HepG2 (cell line): Measurements from ENCODE around the gene RELL1. TPM values are rescaled to one million over a fixed set of nuclear protein-coding genes. Genes with fewer than 3 reads are reported as not detected.

Source experiments
- ADNP ChIP-seq: sonication (generic); formaldehyde crosslinking; IDR thresholded peaks from 2 replicates; pipeline ENCODE4 v1.4.0; 2020; ENCODE audit warnings: missing genetic modification reagents
- CCAR2 ChIP-seq: fragments of 200-400 bp; formaldehyde crosslinking; optimal IDR thresholded peaks from 2 replicates; pipeline ENCODE3; 2018; ENCODE audit warnings: low read depth, mild to moderate bottlenecking, low read length, moderate library complexity
- DPF2 ChIP-seq: sonication (generic); formaldehyde crosslinking; IDR thresholded peaks from 2 replicates; pipeline ENCODE4 v1.4.0; 2020; ENCODE audit warnings: mild to moderate bottlenecking, low read depth, missing genetic modification reagents, borderline replicate concordance
- GFI1 ChIP-seq: sonication (generic); formaldehyde crosslinking; IDR thresholded peaks from 2 replicates; pipeline ENCODE4 v1.5.0; 2020; ENCODE audit warnings: missing genetic modification reagents, mild to moderate bottlenecking, borderline replicate concordance
- MBNL3 ChIP-seq: fragments of 250-450 bp; sonication (Bioruptor Pico); conservative IDR thresholded peaks from 2 replicates; pipeline ENCODE4 v1.8.0; 2022; ENCODE audit warnings: mild to moderate bottlenecking, inconsistent platforms
- POGZ ChIP-seq: sonication (generic); formaldehyde crosslinking; IDR thresholded peaks from 2 replicates; pipeline ENCODE4 v1.4.0; 2020; ENCODE audit warnings: mild to moderate bottlenecking, missing genetic modification reagents
- ZNF569 ChIP-seq: sonication (generic); formaldehyde crosslinking; IDR thresholded peaks from 2 replicates; pipeline ENCODE4 v1.5.0; 2020; ENCODE audit warnings: mild to moderate bottlenecking, missing genetic modification reagents, moderate library complexity, borderline replicate concordance
- ZNF614 ChIP-seq: IDR thresholded peaks from 2 replicates; pipeline ENCODE4 v1.6.1; 2018; ENCODE audit warnings: missing biosample characterization, missing genetic modification reagents, inconsistent platforms, borderline replicate concordance
- ZSCAN31 ChIP-seq: sonication (generic); formaldehyde crosslinking; IDR thresholded peaks from 2 replicates; pipeline ENCODE4 v1.5.0; 2020; ENCODE audit warnings: low read depth, mild to moderate bottlenecking, missing genetic modification reagents
- polyA plus RNA-seq, 8 experiments: library from polyadenylated mRNA; depleted of rRNA in 3 of 8; stranded (reverse) in 7 of 8; unstranded in 1 of 8; fragments of >200 nt; fragmentation: Illumina TruSeq in 4 of 8; extraction: Trizol in 4 of 8; gene quantifications; 2 replicates each; pipeline versions ENCODE4 v1.2.1 to v1.2.3, GENCODE V29; 2011 to 2016; ENCODE audit warnings: low read depth in 4 of 8, missing spikeins in 1 of 8, mixed read lengths in 1 of 8; ENCODE audit not compliant: insufficient read depth in 1 of 8
- total RNA-seq, 5 experiments: library from RNA; depleted of rRNA; stranded (reverse); fragments of >200 nt; fragmentation: Illumina TruSeq; extraction: Trizol; gene quantifications; 2 replicates each; pipeline ENCODE4 v1.2.3, GENCODE V29; 2016; ENCODE audit warnings: low read depth in 1 of 5
- TF ChIP-seq, protein P1 (sequence below): sonication (generic); formaldehyde crosslinking; IDR thresholded peaks from 2 replicates; pipeline ENCODE4 v1.4.0; 2020; ENCODE audit warnings: missing genetic modification reagents, borderline replicate concordance
- TF ChIP-seq, protein P2 (sequence below): sonication (generic); formaldehyde crosslinking; IDR thresholded peaks from 2 replicates; pipeline ENCODE4 v1.4.0; 2020; ENCODE audit warnings: mild to moderate bottlenecking, low read depth, missing genetic modification reagents
- TF ChIP-seq, protein P3 (sequence below): sonication (generic); formaldehyde crosslinking; IDR thresholded peaks from 2 replicates; pipeline ENCODE4 v1.5.1; 2020; ENCODE audit warnings: mild to moderate bottlenecking, moderate library complexity, missing genetic modification reagents
- TF ChIP-seq, protein P4 (sequence below): IDR thresholded peaks from 2 replicates; pipeline ENCODE4 v1.6.1; 2018; ENCODE audit warnings: missing genetic modification reagents, mild to moderate bottlenecking, missing compliant biosample characterization
- TF ChIP-seq, protein P5 (sequence below), 2 experiments: sonication (generic) in 1 of 2; formaldehyde crosslinking in 1 of 2; IDR thresholded peaks; 2 replicates each; pipeline versions ENCODE4 v1.4.0 to v1.6.1; 2016 to 2020; ENCODE audit warnings: borderline replicate concordance in 1 of 2, low read depth in 1 of 2, mild to moderate bottlenecking in 1 of 2, missing genetic modification reagents in 1 of 2
- TF ChIP-seq, protein P6 (sequence below): sonication (generic); formaldehyde crosslinking; IDR thresholded peaks from 2 replicates; pipeline ENCODE4 v1.8.1; 2023; ENCODE audit warnings: mild to moderate bottlenecking, moderate library complexity, missing genetic modification reagents

RELL1 gene
- total and polyA plus RNA-seq, 2 of the 13 experiments (the other 11 are each of a cell fraction or from before 2014, with no cell fraction given) = 8.4 to 58.4 TPM

DNA sequence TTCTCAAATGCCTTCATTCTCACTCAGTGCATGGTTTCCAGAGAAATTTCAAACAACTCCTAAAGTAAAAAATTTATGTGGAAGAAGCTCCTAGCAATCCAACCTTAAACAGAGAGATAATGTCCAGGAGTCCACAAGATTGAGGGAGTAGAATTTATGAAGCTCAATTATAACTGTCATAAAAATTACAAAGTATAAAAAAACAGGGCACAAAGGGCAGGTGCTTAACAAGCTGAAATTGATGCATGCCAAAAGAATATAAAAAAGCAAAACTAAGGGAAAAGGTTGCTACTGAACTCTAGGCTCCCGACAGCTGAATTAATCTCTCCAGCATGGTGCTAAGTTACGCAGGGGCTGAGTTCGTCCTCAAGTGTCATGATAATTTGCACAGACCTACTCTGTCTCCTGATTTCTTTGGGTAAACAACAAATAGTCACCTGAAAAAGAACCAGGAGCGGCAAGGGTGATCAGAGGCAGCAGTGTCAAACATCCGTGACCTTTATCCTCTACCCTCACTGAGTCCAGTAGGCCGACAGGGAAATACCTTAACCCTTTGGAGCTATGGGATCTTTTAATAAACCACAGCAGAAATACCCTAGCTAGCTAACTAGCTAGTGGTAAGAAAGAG lies 47.2 kb upstream of the RELL1 start (continued):
- TF ChIP-seq POGZ (CRISPR knock-in tag) (peak; percentile 51), CCAR2 (no peak), GFI1 (CRISPR knock-in tag) (peak; percentile 87; the same call in 1 of the 2 replicates), MBNL3 (no peak), ZNF614 (CRISPR knock-in tag) (0 out of 2 replicates have a peak, but pooled peaks have one; percentile 32), ZNF569 (no peak), ADNP (CRISPR knock-in tag) (no peak), ZSCAN31 (CRISPR knock-in tag) (no peak), DPF2 (CRISPR knock-in tag) (peak; percentile 66; the same call in 1 of the 2 replicates)
- TF ChIP-seq, protein P1, sequence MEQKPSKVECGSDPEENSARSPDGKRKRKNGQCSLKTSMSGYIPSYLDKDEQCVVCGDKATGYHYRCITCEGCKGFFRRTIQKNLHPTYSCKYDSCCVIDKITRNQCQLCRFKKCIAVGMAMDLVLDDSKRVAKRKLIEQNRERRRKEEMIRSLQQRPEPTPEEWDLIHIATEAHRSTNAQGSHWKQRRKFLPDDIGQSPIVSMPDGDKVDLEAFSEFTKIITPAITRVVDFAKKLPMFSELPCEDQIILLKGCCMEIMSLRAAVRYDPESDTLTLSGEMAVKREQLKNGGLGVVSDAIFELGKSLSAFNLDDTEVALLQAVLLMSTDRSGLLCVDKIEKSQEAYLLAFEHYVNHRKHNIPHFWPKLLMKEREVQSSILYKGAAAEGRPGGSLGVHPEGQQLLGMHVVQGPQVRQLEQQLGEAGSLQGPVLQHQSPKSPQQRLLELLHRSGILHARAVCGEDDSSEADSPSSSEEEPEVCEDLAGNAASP (CRISPR knock-in tag) = peak; percentile 67; the same call in 1 of the 2 replicates
- TF ChIP-seq, protein P2, sequence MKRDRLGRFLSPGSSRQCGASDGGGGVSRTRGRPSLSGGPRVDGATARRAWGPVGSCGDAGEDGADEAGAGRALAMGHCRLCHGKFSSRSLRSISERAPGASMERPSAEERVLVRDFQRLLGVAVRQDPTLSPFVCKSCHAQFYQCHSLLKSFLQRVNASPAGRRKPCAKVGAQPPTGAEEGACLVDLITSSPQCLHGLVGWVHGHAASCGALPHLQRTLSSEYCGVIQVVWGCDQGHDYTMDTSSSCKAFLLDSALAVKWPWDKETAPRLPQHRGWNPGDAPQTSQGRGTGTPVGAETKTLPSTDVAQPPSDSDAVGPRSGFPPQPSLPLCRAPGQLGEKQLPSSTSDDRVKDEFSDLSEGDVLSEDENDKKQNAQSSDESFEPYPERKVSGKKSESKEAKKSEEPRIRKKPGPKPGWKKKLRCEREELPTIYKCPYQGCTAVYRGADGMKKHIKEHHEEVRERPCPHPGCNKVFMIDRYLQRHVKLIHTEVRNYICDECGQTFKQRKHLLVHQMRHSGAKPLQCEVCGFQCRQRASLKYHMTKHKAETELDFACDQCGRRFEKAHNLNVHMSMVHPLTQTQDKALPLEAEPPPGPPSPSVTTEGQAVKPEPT (CRISPR knock-in tag) = no peak
- TF ChIP-seq, protein P3, sequence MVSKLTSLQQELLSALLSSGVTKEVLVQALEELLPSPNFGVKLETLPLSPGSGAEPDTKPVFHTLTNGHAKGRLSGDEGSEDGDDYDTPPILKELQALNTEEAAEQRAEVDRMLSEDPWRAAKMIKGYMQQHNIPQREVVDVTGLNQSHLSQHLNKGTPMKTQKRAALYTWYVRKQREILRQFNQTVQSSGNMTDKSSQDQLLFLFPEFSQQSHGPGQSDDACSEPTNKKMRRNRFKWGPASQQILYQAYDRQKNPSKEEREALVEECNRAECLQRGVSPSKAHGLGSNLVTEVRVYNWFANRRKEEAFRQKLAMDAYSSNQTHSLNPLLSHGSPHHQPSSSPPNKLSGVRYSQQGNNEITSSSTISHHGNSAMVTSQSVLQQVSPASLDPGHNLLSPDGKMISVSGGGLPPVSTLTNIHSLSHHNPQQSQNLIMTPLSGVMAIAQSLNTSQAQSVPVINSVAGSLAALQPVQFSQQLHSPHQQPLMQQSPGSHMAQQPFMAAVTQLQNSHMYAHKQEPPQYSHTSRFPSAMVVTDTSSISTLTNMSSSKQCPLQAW (CRISPR knock-in tag) = 0 out of 2 replicates have a peak, but pooled peaks have one; percentile 28
- TF ChIP-seq, protein P4, sequence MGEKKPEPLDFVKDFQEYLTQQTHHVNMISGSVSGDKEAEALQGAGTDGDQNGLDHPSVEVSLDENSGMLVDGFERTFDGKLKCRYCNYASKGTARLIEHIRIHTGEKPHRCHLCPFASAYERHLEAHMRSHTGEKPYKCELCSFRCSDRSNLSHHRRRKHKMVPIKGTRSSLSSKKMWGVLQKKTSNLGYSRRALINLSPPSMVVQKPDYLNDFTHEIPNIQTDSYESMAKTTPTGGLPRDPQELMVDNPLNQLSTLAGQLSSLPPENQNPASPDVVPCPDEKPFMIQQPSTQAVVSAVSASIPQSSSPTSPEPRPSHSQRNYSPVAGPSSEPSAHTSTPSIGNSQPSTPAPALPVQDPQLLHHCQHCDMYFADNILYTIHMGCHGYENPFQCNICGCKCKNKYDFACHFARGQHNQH (CRISPR knock-in tag) = 0 out of 2 replicates have a peak, but pooled peaks have one; percentile 47
- TF ChIP-seq, protein P5, sequence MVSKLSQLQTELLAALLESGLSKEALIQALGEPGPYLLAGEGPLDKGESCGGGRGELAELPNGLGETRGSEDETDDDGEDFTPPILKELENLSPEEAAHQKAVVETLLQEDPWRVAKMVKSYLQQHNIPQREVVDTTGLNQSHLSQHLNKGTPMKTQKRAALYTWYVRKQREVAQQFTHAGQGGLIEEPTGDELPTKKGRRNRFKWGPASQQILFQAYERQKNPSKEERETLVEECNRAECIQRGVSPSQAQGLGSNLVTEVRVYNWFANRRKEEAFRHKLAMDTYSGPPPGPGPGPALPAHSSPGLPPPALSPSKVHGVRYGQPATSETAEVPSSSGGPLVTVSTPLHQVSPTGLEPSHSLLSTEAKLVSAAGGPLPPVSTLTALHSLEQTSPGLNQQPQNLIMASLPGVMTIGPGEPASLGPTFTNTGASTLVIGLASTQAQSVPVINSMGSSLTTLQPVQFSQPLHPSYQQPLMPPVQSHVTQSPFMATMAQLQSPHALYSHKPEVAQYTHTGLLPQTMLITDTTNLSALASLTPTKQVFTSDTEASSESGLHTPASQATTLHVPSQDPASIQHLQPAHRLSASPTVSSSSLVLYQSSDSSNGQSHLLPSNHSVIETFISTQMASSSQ (IDR thresholded peaks at IDR 0.05; ENCODE audit: low read depth) = 0 out of 2 replicates have a peak, but pooled peaks have one; percentile 37
- TF ChIP-seq, protein P5 (CRISPR knock-in tag; IDR thresholded peaks at IDR 0.05; ENCODE audit: borderline replicate concordance) = peak; percentile 43; the same call in 1 of the 2 replicates
- TF ChIP-seq, protein P6, sequence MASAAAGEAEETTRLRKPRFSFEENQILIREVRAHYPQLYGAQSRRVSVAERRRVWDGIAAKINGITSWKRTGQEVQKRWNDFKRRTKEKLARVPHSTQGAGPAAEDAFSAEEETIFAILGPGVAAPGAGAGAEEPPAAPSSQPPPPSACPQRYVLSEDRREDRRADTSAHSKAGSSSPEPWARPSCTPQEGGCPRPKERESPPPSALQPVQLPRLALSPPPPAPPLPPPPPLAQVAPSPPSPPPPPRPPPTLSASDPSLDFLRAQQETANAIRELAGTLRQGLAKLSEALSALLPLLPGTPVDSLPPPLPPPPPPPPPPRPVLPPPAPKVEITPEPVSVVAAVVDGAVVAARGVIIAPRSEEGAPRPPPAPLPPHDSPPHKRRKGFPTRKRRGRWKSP (CRISPR knock-in tag) = peak; percentile 47; the same call in 1 of the 2 replicates
